Endothelial cell of umbilical vein (primary cell): ENCODE data around the gene ZNF354C. TPM values are rescaled to one million over a fixed set of nuclear protein-coding genes. Genes with fewer than 3 reads are reported as not detected.
A peak's percentile ranks its signal among the peaks of the same experiment; 100 is the strongest.

Experiments used
- Bru-seq: library from RNA; stranded (reverse); fragments of 400-500 nt; gene quantifications from one replicate; lab custom pipeline; 2021; lab: Mats Ljungman, UMichigan
- BruChase-seq, 2 experiments: library from RNA; stranded (reverse); fragments of 400-500 nt; gene quantifications; one replicate each; lab custom pipeline; 2021; lab: Mats Ljungman, UMichigan
- BruUV-seq: library from RNA; stranded (reverse); fragments of 400-500 nt; replicated peaks from 2 replicates; lab custom pipeline; 2021; lab: Mats Ljungman, UMichigan
- CTCF ChIA-PET: fragments of 300-600, 350-600 bp; sonication (Branson Sonifier 250); formaldehyde crosslinking; loops from one replicate; lab custom pipeline; 2021; ENCODE audit warnings: antibody characterized with exemption, inconsistent platforms; lab: Charles Lee
- POLR2A ChIA-PET: fragments of 300-600, 350-600 bp; sonication (Branson Sonifier 250); formaldehyde crosslinking; loops from one replicate; lab custom pipeline; 2021; ENCODE audit warnings: antibody characterized with exemption, inconsistent platforms; lab: Charles Lee
- DNase-seq: peaks from one replicate; pipeline ENCODE4 v3.0.0-alpha.2; 2011; ENCODE audit warnings: low read depth, low spot score
- FAIRE-seq: peaks from 2 replicates; lab custom pipeline; 2011; peaks lifted over from hg19 to GRCh38; lab: Jason Lieb, UNC
- H2AFZ ChIP-seq: 2 replicates; pipeline ENCODE4 v1.6.0; 2012; ENCODE audit warnings: low read depth, low read length, control low read depth, inconsistent platforms
- H3K27ac ChIP-seq: 2 replicates; pipeline ENCODE4 v1.5.1; 2011; ENCODE audit warnings: low read depth, mild to moderate bottlenecking, control low read depth, low read length, moderate library complexity; ENCODE audit not compliant: insufficient read depth
- H3K27me3 ChIP-seq, 2 experiments: 2 replicates each; pipeline versions ENCODE4 v1.6.0 to v1.6.1; 2011; ENCODE audit warnings: low read length in 2 of 2, mixed read lengths in 1 of 2; ENCODE audit not compliant: control insufficient read depth in 2 of 2, insufficient read depth in 2 of 2
- H3K36me3 ChIP-seq, 2 experiments: 2 replicates in 1 of 2; 3 replicates in 1 of 2; pipeline ENCODE4 v1.5.1; 2011; ENCODE audit warnings: low read length in 2 of 2, mild to moderate bottlenecking in 1 of 2, moderate library complexity in 1 of 2; ENCODE audit not compliant: control insufficient read depth in 2 of 2, insufficient read depth in 2 of 2; ENCODE audit errors: extremely low read depth in 1 of 2
- H3K4me1 ChIP-seq: 3 replicates; pipeline ENCODE4 v1.5.1; 2011; ENCODE audit warnings: mild to moderate bottlenecking, low read length; ENCODE audit not compliant: control insufficient read depth, insufficient read depth; ENCODE audit errors: extremely low read depth
- H3K4me2 ChIP-seq: 2 replicates; pipeline ENCODE4 v1.6.1; 2011; ENCODE audit warnings: low read length, control low read depth, mixed read lengths; ENCODE audit not compliant: insufficient read depth
- H3K4me3 ChIP-seq, 3 experiments: fragments of 200-600 bp in 1 of 3; sonication (generic), shearing (Covaris generic) in 1 of 3; replicated peaks in 1 of 3; 2 replicates each; pipeline ENCODE4 v1.5.1; 2011 to 2016; ENCODE audit warnings: control low read depth in 3 of 3, low read length in 3 of 3, mild to moderate bottlenecking in 2 of 3, inconsistent platforms in 1 of 3, low read depth in 1 of 3, moderate library complexity in 1 of 3; ENCODE audit not compliant: insufficient read depth in 1 of 3
- H3K79me2 ChIP-seq: 2 replicates; pipeline ENCODE4 v1.6.0; 2012; ENCODE audit warnings: low read length, inconsistent platforms; ENCODE audit not compliant: control insufficient read depth, insufficient read depth
- H3K9ac ChIP-seq: replicated peaks from 2 replicates; pipeline ENCODE3; 2011; ENCODE audit warnings: low read length, control low read depth; ENCODE audit not compliant: insufficient read depth; ENCODE audit errors: extremely low read depth
- H3K9me1 ChIP-seq: replicated peaks from 3 replicates; pipeline ENCODE4 v1.6.0; 2011; ENCODE audit warnings: mild to moderate bottlenecking, low read length; ENCODE audit not compliant: control insufficient read depth, insufficient read depth; ENCODE audit errors: extremely low read depth
- H3K9me3 ChIP-seq: replicated peaks from 2 replicates; pipeline ENCODE4 v1.5.1; 2012; ENCODE audit warnings: low read length, inconsistent platforms; ENCODE audit not compliant: control insufficient read depth, insufficient read depth
- H4K20me1 ChIP-seq: replicated peaks from 2 replicates; pipeline ENCODE3; 2011; ENCODE audit warnings: mild to moderate bottlenecking, low read length; ENCODE audit not compliant: control insufficient read depth, insufficient read depth; ENCODE audit errors: extremely low read depth
- FOS ChIP-seq: IDR thresholded peaks from 2 replicates; pipeline ENCODE4 v1.6.1; 2011; ENCODE audit warnings: mild to moderate bottlenecking, low read length, moderate library complexity, borderline replicate concordance; ENCODE audit not compliant: insufficient read depth
- GATA2 ChIP-seq: IDR thresholded peaks from 2 replicates; pipeline ENCODE4 v1.7.0; 2011; ENCODE audit warnings: low read depth, mild to moderate bottlenecking, moderate library complexity, mixed read lengths, low read length; ENCODE audit not compliant: insufficient read length, insufficient read depth
- JUN ChIP-seq: IDR thresholded peaks from 2 replicates; pipeline ENCODE4 v1.6.1; 2011; ENCODE audit warnings: borderline replicate concordance, low read depth; ENCODE audit not compliant: insufficient read length, insufficient read depth
- MYC ChIP-seq: IDR thresholded peaks from one replicate; pipeline ENCODE4 v1.6.1; 2011; ENCODE audit warnings: mild to moderate bottlenecking, low read depth, low read length
- POLR2A ChIP-seq: IDR thresholded peaks from 2 replicates; pipeline ENCODE4 v1.6.1; 2012; ENCODE audit warnings: low read depth, mild to moderate bottlenecking, control low read depth, low read length
- POLR2AphosphoS5 ChIP-seq: IDR thresholded peaks from 2 replicates; pipeline ENCODE4 v1.6.1; 2012; ENCODE audit warnings: low read depth, mild to moderate bottlenecking, control low read depth, low read length, moderate library complexity; ENCODE audit not compliant: insufficient read depth
- dilution Hi-C: fragments of 300-500 bp; cut with MboI; formaldehyde crosslinking; loops from one replicate; pipeline ENCODE4 v1.15.0; 2019; ENCODE audit warnings: low sequenced_read_pairs; ENCODE audit not compliant: extremely low pct_ligation_motif_present
- intact Hi-C: fragments of 100-400 bp; cut with micrococcal nuclease; formaldehyde crosslinking; loops from one replicate; pipeline ENCODE4 v1.10.0; 2022
- long read RNA-seq: library from polyadenylated mRNA; stranded (forward); transcript quantifications from one replicate; pipeline ENCODE4 v2.0.0, GENCODE V29; 2021
- polyA minus RNA-seq, 3 experiments: library from RNA; depleted of rRNA, polyadenylated mRNA; stranded (reverse); fragments of >200 nt; gene quantifications; 1 replicate in 1 of 3; 2 replicates in 2 of 3; pipeline ENCODE4 v1.2.3, GENCODE V29; 2011
- polyA plus RNA-seq, 4 experiments: library from polyadenylated mRNA; depleted of rRNA in 3 of 4; stranded (reverse) in 3 of 4; unstranded in 1 of 4; fragments of >200 nt; gene quantifications; 2 replicates each; pipeline versions ENCODE4 v1.2.1 to v1.2.3, GENCODE V29; 2011 to 2012; ENCODE audit warnings: missing spikeins in 1 of 4
- total RNA-seq: library from RNA; stranded (reverse); gene quantifications from 2 replicates; pipeline ENCODE4 v1.2.3, GENCODE V29; 2021
- TF ChIP-seq, protein P1 (sequence below): IDR thresholded peaks from 2 replicates; pipeline ENCODE4 v1.6.1; 2011; ENCODE audit not compliant: insufficient read depth, insufficient read length

The ZNF354C gene
- total RNA-seq (4.7 and 5.0 TPM in 2 replicates), polyA plus RNA-seq (1.2 and 1.5 TPM in 2 replicates), polyA minus RNA-seq (4.1 and 4.2 TPM in 2 replicates), Bru-seq, nascent RNA (percentile 65 among the genes with signal in this experiment), BruChase-seq, experiment 1, labeled RNA remaining after a 6-hour chase (percentile 60 among the genes with signal in this experiment), BruChase-seq, experiment 2, labeled RNA remaining after a 2-hour chase (percentile 77 among the genes with signal in this experiment)
- 1.4 and 1.7 TPM in 2 replicates for polyA plus RNA-seq (2011; cell fraction: cytosol; rRNA removed)
- polyA plus RNA-seq (2011; cell fraction: nucleus; rRNA removed) = 6.5 and 7.3 TPM in 2 replicates
- polyA plus RNA-seq (2012) = 2.3 TPM in 2 replicates
- polyA minus RNA-seq (2011; cell fraction: cytosol; rRNA and poly(A)+ RNA removed) = not detected
- 4.1 and 5.0 TPM in 2 replicates for polyA minus RNA-seq (2011; cell fraction: nucleus; rRNA and poly(A)+ RNA removed)
- long read RNA-seq, full-length matches to known transcripts = 3 of 8 reads
- long read RNA-seq, partial matches to known transcripts = 0 of 8 reads
- long read RNA-seq, other reads (novel, unspliced or antisense) = 5 of 8 reads

DNA sequence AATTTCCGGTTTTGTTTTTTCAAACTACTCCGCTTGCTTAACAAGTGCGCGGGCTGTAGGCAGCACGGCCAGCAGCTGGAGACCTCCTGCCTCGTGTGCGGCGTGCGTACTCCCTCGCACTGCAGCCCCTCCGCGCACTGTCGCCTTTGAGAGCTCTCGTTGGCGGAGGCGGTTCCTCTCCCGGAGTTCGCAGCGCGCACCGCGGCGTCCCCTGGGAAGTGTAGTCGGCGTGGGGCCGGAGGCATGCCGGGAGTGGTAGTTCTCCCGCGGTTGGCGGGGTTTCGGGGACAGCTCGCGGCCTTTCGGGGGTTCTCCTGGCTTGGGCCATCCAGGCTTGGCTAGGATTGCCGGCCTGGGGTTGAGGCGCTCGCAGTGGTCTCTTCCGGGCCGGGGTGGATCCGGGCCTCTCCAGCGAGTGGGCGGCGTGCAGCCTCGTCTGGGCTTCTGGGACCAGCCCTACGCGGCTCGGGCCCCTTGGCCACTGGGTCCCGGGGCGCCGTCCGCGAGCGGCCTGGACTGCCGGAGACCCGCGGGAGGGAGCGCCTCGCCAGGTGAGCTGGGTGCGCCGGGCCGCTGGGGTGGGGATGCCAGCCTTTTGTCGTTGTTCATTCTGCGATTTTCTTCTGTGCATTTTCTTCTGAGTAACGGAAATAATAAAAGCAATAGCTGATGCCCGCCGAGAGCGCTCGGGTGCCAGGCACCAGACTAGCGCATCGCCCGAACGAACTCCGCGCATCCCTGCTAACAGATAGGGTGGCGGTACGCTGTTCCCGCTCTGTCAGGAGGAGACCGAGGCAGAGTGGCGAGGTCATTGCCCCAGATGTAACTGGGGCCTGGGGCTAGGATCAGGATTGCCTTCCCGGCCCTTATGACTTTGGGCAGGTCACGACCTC is at the start of gene ZNF354C:
ZNF354C (plus strand) TSS at position 258 of the 893 bp plus-strand sequence. CDS start 1,696 bp downstream, outside the sequence.
- DNase-seq (peak; percentile 93), FAIRE-seq (peak; percentile 74)
- intact Hi-C loops = loop anchor here (1.0 to 5.0 kb wide), 4 partner anchors 37 to 432 kb away; partner anchors contain the start of genes ZFP2, ZNF354B and ZNF879
- ChIA-PET CTCF (interaction anchor here (1.2 to 2.3 kb wide), 5 partner anchors 9 to 434 kb away, joined by 5 to 17 read pairs (median 7); partner anchors contain the start of genes ZNF354A, ZNF354B and ZNF879), POLR2A (interaction anchor here (1.4 to 1.5 kb wide), 2 partner anchors 201 to 330 kb away, joined by 7 to 8 read pairs; partner anchors contain the start of genes ZNF354A and ZNF354B)
- H3K9me3 ChIP-seq = no peaks in the 10 kb centered on the region
- H3K36me3 ChIP-seq = peaks cover 0 to 3% of the 10 kb centered on the region in 2 experiments
- peak within 1 kb of the TSS; percentile 29 for H3K4me2 ChIP-seq
- peak within 1 kb of the TSS; percentile 21 for H2AFZ ChIP-seq
- dilution Hi-C loops = no loop called here
- peak; percentile 41 for TF ChIP-seq POLR2AphosphoS5
- TF ChIP-seq, protein P1, sequence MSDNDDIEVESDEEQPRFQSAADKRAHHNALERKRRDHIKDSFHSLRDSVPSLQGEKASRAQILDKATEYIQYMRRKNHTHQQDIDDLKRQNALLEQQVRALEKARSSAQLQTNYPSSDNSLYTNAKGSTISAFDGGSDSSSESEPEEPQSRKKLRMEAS = peak; percentile 89
- TF ChIP-seq POLR2A = peak; percentile 44
- peak; percentile 8 for TF ChIP-seq FOS
- TF ChIP-seq MYC = peak; percentile 76
- TF ChIP-seq GATA2 = no peak
- no peak for TF ChIP-seq JUN
- peak within 1 kb of the TSS; percentile 1 to 73 (median 37) for H3K4me3 ChIP-seq
- peaks cover 4% of the 10 kb centered on the region for H3K79me2 ChIP-seq
- peaks cover 6% of the 10 kb centered on the region for H3K4me1 ChIP-seq
- H4K20me1 ChIP-seq = no peaks in the 10 kb centered on the region
- TSS peak; percentile 25 for BruUV-seq
- H3K9me1 ChIP-seq = no peaks in the 10 kb centered on the region
- peak within 1 kb of the TSS; percentile 59 for H3K9ac ChIP-seq
- H3K27me3 ChIP-seq = no peaks in the 10 kb centered on the region
- H3K27ac ChIP-seq = peak within 1 kb of the TSS; percentile 6
